ENCODE results near the gene NET1. TPM values are rescaled to one million over a fixed set of nuclear protein-coding genes. Genes with fewer than 3 reads are reported as not detected.

Gene NET1
- total and polyA plus RNA-seq, 11 donors = 5.6 to 29.5 (median 14.7) TPM

DNA sequence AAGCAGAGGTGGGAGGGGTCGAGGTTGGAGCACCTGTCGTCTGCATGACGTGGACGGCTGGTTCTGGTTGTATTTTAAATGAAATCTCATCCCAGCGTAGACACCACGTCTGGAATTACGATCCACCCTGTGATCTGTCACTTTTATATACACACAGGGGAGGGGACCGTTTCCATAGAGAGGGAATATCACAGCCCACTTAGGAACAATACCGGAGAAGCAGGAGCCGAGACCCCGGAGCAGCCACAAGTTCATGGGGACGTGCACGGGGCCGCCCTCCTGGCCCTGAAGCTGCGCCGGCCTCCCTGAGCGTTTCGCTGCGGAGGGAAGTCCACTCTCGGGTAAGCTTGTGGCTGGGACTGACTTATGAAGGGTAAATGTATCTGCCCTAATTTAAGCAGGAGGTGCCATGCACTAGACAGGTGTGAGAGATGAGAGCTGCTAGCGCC, 47.4 kb upstream of the NET1 start, which contains the start of gene UCN3:
TSS of gene UCN3 (plus strand) at position 77 of the 449 bp plus-strand sequence. CDS start 8,755 bp downstream, outside the sequence.
- Histone ChIP-seq H3K4me3 (no peak within 1 kb of the TSS), H3K9me3 (no peaks in the 10 kb centered on the region), H3K4me1 (no peaks in the 10 kb centered on the region), H3K27me3 (peaks cover 0 to 45% (median 6%) of the 10 kb centered on the region in 9 donors), H3K27ac (no peak within 1 kb of the TSS), H3K36me3 (no peaks in the 10 kb centered on the region)
- DNase-seq (no peak), ATAC-seq (no peak)
- TF ChIP-seq CTCF (IDR thresholded peaks at IDR 0.05) (no peak), POLR2A (IDR thresholded peaks at IDR 0.05) (no peak)
- intact Hi-C loops (cut with DNase I) = no loop called here
- WGBS, 4 donors = 72 to 85% (median 75%) methylated on average over 21 of the region's 21 CpGs

- ATAC-seq = no peak
Measured at GRCh38 chr10:5365928-5366327, 46.4 kb upstream of the NET1 start.

DNA sequence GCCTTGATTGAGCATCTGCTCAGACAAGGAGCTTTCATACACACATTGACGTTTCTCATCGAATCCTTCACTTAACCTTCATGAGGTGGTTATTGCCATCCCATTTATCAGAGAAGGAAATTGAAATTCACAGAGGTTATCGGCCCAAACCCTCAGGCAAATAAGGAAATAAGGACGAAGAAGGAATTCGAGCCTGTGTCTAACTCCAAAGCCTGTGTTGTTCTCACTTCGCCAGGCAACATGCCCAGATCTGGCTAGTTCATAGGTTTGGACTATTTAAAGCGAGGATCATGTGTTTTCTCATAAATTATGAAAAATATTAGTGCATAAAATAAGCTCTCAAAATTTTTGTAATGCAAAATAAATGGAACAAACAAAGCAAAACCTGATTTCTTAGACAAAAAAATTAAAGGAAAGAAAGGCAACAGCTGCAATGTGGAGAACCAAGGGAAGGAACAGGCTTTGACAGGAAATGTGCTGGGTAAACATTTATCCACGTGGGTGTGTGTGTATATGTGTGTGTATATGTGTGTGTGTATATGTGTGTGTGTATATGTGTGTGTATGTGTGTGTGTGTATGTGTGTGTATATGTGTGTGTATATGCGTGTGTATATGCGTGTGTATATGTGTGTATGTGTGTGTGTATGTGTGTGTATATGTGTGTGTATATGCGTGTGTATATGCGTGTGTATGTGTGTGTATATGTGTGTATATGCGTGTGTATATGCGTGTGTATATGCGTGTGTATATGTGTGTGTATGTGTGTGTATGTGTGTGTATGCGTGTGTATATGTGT, 42.8 kb upstream of the NET1 start:
- no peak for TF ChIP-seq POLR2A (IDR thresholded peaks at IDR 0.05)
- TF ChIP-seq CTCF (IDR thresholded peaks at IDR 0.05) = no peak
- no peak overlapping the region for H3K27ac ChIP-seq
- WGBS, 4 donors = 73 to 86% (median 82%) methylated on average over 16 of the region's 16 CpGs
- no peak overlapping the region for H3K4me3 ChIP-seq
- H3K27me3 ChIP-seq = peaks cover 0 to 29% (median 0%) of the 10 kb centered on the region in 9 donors
- ATAC-seq (no peak), DNase-seq (no peak)
- no peaks in the 10 kb centered on the region for H3K9me3 ChIP-seq
- intact Hi-C loops (cut with DNase I) = no loop called here
- no peaks in the 10 kb centered on the region for H3K4me1 ChIP-seq
- H3K36me3 ChIP-seq = no peaks in the 10 kb centered on the region

More at GRCh38 chr10:5365928-5366327, 46.4 kb upstream of the NET1 start:
- Histone ChIP-seq H3K4me1 (no peaks in the 10 kb centered on the region), H3K4me3 (no peak overlapping the region), H3K36me3 (no peaks in the 10 kb centered on the region), H3K9me3 (no peaks in the 10 kb centered on the region), H3K27me3 (peaks cover 0 to 41% (median 6%) of the 10 kb centered on the region in 9 donors), H3K27ac (no peak overlapping the region)
- no peak for TF ChIP-seq CTCF (IDR thresholded peaks at IDR 0.05)
- no peak for TF ChIP-seq POLR2A (IDR thresholded peaks at IDR 0.05)
- no peak for DNase-seq
- intact Hi-C loops (cut with DNase I) = no loop called here
- 21 to 38% (median 30%) methylated on average over 5 of the region's 5 CpGs for WGBS, 4 donors

- DNase-seq (no peak), ATAC-seq (no peak)
- no peaks in the 10 kb centered on the region for H3K9me3 ChIP-seq
- no peak overlapping the region for H3K4me3 ChIP-seq
- no peaks in the 10 kb centered on the region for H3K4me1 ChIP-seq
- intact Hi-C loops (cut with DNase I) = no loop called here
- TF ChIP-seq CTCF (IDR thresholded peaks at IDR 0.05) (no peak), POLR2A (IDR thresholded peaks at IDR 0.05) (no peak)
- H3K27ac ChIP-seq = no peak overlapping the region
- H3K36me3 ChIP-seq = no peaks in the 10 kb centered on the region
- 76 to 91% (median 88%) methylated on average over 28 of the region's 28 CpGs for WGBS, 4 donors
- peaks cover 0 to 22% (median 0%) of the 10 kb centered on the region in 9 donors for H3K27me3 ChIP-seq
Measured at GRCh38 chr10:5370493-5371352, 41.6 kb upstream of the NET1 start.

Measured in heart left ventricle (tissue), 16 donors.